Right cardiac atrium (tissue), 5 donors: ENCODE measurements around the gene MEIS2. TPM values are rescaled to one million over a fixed set of nuclear protein-coding genes. Genes with fewer than 3 reads are reported as not detected.
"Not testable (repeated sequence)": the region's sequence is repeated elsewhere in the genome, so short reads cannot be mapped to it uniquely, and the experiment has no call there.

Experiments used
- ATAC-seq, 2 donors: fragments of 200-7000 bp; cut with Tn5 transposase; one replicate each; pipeline versions ENCODE4 v1.8.0 to v1.9.1; 2020; ENCODE audit warnings: moderate library complexity in 2 of 2, mild to moderate bottlenecking in 1 of 2
- DNase-seq, 3 donors: peaks; one replicate each; pipeline ENCODE4 v3.0.0-alpha.2; 2020
- H3K27ac ChIP-seq: one replicate; pipeline ENCODE4 v1.5.1; 2013; ENCODE audit warnings: mild to moderate bottlenecking, low read length, control low read depth, moderate library complexity
- H3K27me3 ChIP-seq: one replicate; pipeline ENCODE4 v1.6.1; 2013; ENCODE audit not compliant: control insufficient read depth, insufficient read depth
- H3K4me1 ChIP-seq: one replicate; pipeline ENCODE4 v1.6.1; 2013; ENCODE audit warnings: low read length; ENCODE audit not compliant: control insufficient read depth, insufficient read depth
- H3K4me3 ChIP-seq: one replicate; pipeline ENCODE4 v1.5.1; 2013; ENCODE audit warnings: low read length, control low read depth
- H3K9me3 ChIP-seq: one replicate; pipeline ENCODE4 v1.6.1; 2013; ENCODE audit warnings: low read length; ENCODE audit not compliant: control insufficient read depth
- WGBS: extraction: QIAGEN DNeasy Blood & Tissue Kit; methylation state at CpG from one replicate; pipeline ENCODE4 v1.1.7; 2013; 5-methylcytosine and 5-hydroxymethylcytosine counted together
- intact Hi-C, 4 donors: fragments of 100-400 bp; cut with DNase I; formaldehyde crosslinking; loops; one replicate each; pipeline versions ENCODE4 v1.11.0 to v1.14.0; 2022 to 2023
- polyA plus RNA-seq: library from polyadenylated mRNA; stranded (reverse); fragments of 200-250 nt; gene quantifications from one replicate; pipeline ENCODE4 v1.2.3, GENCODE V29; 2013
- total RNA-seq, 4 donors: library from RNA; stranded (reverse); fragmentation: NEBNext Ultra II Directional; extraction: Animal tissue kit (Norgen Biotek cat#: 25700); gene quantifications; one replicate each; pipeline ENCODE4 v1.2.1, GENCODE V29; 2021
- donor health status: healthy with polysubstance abuse.
- donor health status: DM: no; HTN: yes; CAD: no.
- donor health status: DM: no; HTN: no; CAD: no.
- donor health status: DM: no; HTN: yes; CAD: no; lungs with severe emphysema.
- donor health status: DM: yes; HTN: yes; CAD: no.

Gene MEIS2
- total and polyA plus RNA-seq, 5 donors: 14.8 to 33.4 (median 29.6) TPM

DNA sequence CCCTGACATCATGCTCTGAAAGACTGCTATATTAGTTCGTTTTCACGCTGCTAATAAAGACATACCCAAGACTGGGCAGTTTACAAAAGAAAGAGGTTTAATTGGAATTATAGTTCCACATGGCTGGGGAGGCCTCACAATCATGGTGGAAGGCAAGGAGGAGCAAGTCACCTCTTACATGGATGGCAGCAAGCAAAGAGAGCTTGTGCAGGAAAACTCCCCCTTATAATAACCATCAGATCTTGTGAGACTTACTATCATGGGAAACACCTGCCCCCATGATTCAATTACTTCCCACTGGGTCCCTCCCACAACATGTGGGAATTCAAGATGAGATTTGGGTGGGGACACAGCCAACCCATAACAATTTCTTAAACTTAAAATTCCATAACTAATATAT is 120.1 kb downstream of the MEIS2 start:
- not testable (repeated sequence) for H3K27me3 ChIP-seq, H3K9me3 ChIP-seq, H3K27ac ChIP-seq, ATAC-seq, DNase-seq, H3K4me1 ChIP-seq, H3K4me3 ChIP-seq
- intact Hi-C loops: loop anchor here in 1 of 4 donors (10.0 kb wide), 1 partner anchor 55 kb away; no protein-coding TSS in a partner anchor
- 97% methylated on average over 2 of the region's 2 CpGs for WGBS

DNA sequence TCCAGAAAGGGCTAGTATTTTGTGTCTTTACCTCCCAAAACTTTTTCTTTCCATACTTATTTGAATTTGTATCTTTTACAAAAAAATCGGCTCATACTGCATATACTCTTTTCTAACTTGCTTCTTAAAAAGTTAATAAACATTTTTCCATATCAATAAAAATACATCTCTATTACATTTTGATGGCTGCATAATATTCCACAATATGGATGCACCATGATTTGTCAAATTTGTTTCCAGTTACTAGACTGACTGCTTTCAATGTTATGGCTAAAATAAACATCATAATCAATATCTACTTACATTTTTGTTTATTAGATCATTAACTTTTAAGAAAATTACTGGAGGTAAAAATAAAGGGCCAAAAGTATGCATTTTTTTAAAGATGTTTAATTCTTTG is 121.7 kb downstream of the MEIS2 start:
- 95% methylated on average over 1 of the region's 1 CpG for whole genome bisulfite sequencing

DNA sequence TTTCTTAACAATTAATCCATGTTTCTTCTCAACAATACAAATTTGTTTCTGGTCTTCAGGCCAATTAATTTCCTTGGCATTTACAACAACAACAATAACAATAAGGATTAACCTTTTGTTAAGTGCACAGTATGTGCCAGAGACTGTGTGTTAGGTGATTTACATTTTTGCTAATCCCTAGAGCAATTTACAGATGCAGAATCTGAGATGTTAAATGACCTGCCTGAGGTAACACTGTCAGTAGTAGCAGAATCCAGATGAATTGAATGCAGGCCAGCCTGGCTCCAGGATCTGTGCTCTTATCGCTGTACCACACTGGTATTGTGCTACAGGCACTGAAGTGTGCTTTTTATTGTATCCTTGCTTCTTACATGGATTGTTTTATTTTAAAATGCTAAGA is 122.2 kb downstream of the MEIS2 start:
- 90% methylated on average over 1 of the region's 1 CpG for WGBS
- no peak overlapping the region for H3K27ac ChIP-seq
- intact Hi-C loops: no loop called here
- DNase-seq (no peak), ATAC-seq (no peak)
- no peaks in the 10 kb centered on the region for H3K9me3 ChIP-seq
- H3K27me3 ChIP-seq: no peaks in the 10 kb centered on the region
- no peak overlapping the region for H3K4me3 ChIP-seq
- H3K4me1 ChIP-seq: no peaks in the 10 kb centered on the region

More for the DNA sequence above, 121.7 kb downstream of the MEIS2 start:
- ATAC-seq (no peak), DNase-seq (no peak)
- intact Hi-C loops: no loop called here
- H3K9me3 ChIP-seq: no peaks in the 10 kb centered on the region
- no peaks in the 10 kb centered on the region for H3K4me1 ChIP-seq
- H3K27me3 ChIP-seq: no peaks in the 10 kb centered on the region
- H3K27ac ChIP-seq: no peak overlapping the region
- no peak overlapping the region for H3K4me3 ChIP-seq

DNA sequence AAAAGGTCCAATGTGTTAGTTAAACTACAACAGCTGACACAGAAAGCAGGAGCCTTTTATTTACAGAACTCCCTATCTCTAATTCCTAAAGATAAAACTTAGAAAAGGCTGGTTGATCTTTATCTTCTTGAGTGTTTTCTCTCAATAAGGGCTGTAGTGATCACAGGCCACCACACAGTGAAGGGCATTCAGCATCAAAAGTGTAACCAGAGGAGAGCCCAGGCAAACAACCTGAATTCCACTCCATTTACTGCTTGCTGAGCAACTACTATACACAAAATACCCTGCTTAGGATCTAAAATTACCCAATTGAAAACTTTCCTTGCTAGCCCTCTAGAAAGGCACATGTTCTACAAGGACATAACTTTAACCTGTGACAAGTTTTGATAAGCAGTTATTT is 122.7 kb downstream of the MEIS2 start:
- no peaks in the 10 kb centered on the region for H3K4me1 ChIP-seq
- H3K9me3 ChIP-seq: no peaks in the 10 kb centered on the region
- H3K27me3 ChIP-seq: no peaks in the 10 kb centered on the region
- intact Hi-C loops: no loop called here
- DNase-seq (no peak), ATAC-seq (no peak)
- H3K27ac ChIP-seq: no peak overlapping the region
- no peak overlapping the region for H3K4me3 ChIP-seq

DNA sequence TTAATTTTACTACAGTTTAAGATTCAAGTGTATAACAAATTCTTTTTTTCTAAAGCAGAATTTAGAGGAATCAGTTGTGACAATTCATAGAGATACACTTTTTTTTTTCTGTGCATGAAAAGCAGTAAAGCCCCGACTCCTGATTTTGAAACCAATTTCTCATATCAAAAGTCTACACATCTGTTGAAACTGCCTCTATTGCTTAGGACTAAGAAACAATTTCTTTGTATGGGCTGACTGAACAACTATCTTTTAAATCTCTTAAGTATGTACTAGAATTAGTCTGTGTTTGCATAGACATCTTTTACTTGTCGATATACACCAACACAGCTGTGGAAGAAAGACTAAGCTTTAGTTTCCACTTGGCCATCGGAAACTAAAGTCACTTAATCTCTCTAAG is 127.6 kb downstream of the MEIS2 start:
- no peaks in the 10 kb centered on the region for H3K9me3 ChIP-seq
- ATAC-seq (no peak), DNase-seq (no peak)
- no peaks in the 10 kb centered on the region for H3K4me1 ChIP-seq
- H3K27ac ChIP-seq: no peak overlapping the region
- 94% methylated on average over 3 of the region's 3 CpGs for WGBS
- H3K27me3 ChIP-seq: no peaks in the 10 kb centered on the region
- intact Hi-C loops: no loop called here
- no peak overlapping the region for H3K4me3 ChIP-seq

DNA sequence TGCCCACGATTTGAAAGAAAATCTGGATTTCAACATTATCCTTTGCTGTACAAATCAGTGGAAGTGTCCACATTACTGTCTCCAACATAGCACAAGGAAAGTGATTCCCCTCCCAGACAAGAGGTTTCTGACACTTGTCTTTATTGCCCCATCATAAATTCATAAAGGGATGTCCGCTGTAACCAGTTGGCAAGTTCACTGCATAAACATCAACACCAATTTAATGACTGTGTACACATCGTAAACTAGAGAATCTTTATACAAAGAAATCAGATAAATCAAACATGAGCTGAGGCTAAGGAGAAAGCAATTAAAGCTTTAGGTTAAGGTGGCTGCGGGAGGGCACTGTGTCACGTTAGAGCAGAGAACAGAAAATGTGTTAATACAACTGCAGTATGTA is 129.8 kb downstream of the MEIS2 start:
- Histone ChIP-seq H3K27me3 (no peaks in the 10 kb centered on the region), H3K9me3 (no peaks in the 10 kb centered on the region), H3K4me3 (no peak overlapping the region), H3K27ac (no peak overlapping the region), H3K4me1 (no peaks in the 10 kb centered on the region)
- intact Hi-C loops: no loop called here
- ATAC-seq (no peak), DNase-seq (no peak)
- WGBS: 89% methylated on average over 5 of the region's 5 CpGs

DNA sequence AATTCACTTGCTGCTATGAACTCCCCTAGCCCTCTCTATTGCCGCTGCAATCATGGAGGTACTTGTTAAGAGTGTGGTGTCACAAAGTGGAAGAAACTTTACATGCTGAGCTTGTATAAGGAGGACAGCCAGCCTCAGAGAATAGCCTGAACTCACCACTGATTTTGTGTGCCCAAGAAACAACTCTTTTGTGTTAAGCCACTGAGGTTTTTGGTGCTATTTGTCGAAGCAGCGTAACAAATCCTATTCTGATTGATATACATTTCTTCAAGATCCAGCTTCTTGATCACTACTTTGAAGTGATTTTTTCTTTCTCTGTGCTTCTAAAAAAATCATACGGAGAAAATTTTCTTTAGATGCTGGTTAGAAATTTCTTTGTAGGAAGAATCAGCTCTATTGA is 132.4 kb downstream of the MEIS2 start:
- Histone ChIP-seq H3K27me3 (no peaks in the 10 kb centered on the region), H3K27ac (no peak overlapping the region), H3K9me3 (no peaks in the 10 kb centered on the region), H3K4me3 (no peak overlapping the region), H3K4me1 (no peaks in the 10 kb centered on the region)
- intact Hi-C loops: no loop called here
- 94% methylated on average over 4 of the region's 4 CpGs for WGBS
- DNase-seq (no peak), ATAC-seq (no peak)

DNA sequence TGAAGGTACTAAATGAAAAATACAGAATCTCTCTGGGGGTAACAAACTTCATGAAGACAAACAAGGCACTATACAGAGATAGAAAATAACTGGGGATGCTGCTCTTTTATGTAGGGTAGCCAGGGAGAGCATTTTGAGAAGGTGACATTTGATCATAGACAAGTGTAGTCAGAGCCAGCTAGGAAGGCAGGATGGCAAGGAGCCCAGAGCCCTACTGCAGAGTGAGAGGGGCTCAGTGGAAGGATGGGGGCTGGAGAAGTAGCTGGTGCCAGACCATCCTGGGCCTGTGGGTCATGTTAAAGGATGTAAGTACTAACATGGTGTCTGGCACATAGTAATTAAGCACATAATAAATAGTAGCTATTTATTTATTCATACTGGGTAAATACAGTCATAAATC is 133.6 kb downstream of the MEIS2 start:
- H3K27ac ChIP-seq: no peak overlapping the region
- no peaks in the 10 kb centered on the region for H3K27me3 ChIP-seq
- H3K4me3 ChIP-seq: no peak overlapping the region
- ATAC-seq (peak; percentile 50 to 66), DNase-seq (peak; percentile 19 to 73 (median 61))
- intact Hi-C loops: no loop called here
- no peaks in the 10 kb centered on the region for H3K4me1 ChIP-seq
- H3K9me3 ChIP-seq: no peaks in the 10 kb centered on the region

DNA sequence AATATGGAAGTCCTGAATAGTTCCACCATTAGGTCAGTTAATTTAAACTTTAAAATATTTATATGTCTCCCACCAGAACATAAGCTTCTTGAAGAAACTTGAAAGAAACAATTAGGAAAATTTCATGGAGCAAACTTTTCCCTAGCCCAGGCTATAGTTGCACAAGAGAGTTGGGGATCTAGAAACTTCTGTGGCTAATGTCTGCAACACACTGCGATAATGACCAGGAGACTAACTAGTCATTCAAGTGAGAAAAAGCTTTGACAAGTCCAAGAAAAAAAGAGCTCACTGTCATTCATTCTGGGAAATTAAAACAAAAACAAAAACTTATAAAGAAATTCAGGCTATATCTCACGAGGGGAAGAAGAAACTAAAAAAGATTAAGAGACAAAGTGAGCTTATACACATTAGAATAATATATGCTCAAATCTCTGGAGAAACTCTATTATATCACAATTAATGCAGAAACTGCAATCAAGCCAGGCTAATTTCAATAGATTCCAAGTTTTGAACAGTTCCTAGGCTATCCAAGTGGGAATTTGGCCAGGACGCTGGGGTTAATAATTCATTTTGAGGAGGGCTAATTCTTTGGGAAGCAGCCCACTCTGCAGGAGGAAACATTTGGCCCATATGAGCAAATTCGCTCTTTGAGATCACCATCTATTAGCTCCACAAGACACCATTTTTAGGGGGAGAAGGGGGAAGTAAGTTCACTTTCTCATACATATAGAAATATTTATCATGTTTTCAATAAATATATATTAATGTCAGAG is 134.6 kb downstream of the MEIS2 start:
- Histone ChIP-seq H3K4me3 (no peak overlapping the region), H3K27me3 (no peaks in the 10 kb centered on the region), H3K9me3 (no peaks in the 10 kb centered on the region), H3K27ac (no peak overlapping the region), H3K4me1 (no peaks in the 10 kb centered on the region)
- WGBS: 64% methylated on average over 4 of the region's 4 CpGs
- ATAC-seq (peak; percentile 22 to 39), DNase-seq (no peak)
- intact Hi-C loops: no loop called here

DNA sequence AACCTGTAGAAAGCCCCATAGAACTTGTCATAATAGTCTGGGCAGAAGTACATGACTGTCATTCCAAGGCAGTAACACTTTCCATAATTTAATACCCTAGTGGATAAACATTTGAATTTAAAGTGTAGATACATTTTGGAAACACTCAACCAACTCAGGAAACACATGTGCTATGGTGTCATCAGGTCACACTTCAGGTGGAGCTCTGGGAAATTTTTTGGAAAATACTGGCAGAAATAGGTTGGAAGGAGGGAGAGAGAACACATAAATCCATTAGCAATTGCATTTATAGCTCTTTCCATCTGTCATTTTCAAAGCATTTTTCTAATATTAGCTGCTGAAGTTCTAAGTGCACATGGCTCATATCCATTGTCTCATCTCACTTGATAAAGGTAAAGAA is 135.7 kb downstream of the MEIS2 start:
- no peak overlapping the region for H3K4me3 ChIP-seq
- no peak for DNase-seq
- no peak overlapping the region for H3K27ac ChIP-seq
- no peaks in the 10 kb centered on the region for H3K27me3 ChIP-seq
- intact Hi-C loops: no loop called here
- H3K9me3 ChIP-seq: no peaks in the 10 kb centered on the region
- no peaks in the 10 kb centered on the region for H3K4me1 ChIP-seq
- no peak for ATAC-seq

DNA sequence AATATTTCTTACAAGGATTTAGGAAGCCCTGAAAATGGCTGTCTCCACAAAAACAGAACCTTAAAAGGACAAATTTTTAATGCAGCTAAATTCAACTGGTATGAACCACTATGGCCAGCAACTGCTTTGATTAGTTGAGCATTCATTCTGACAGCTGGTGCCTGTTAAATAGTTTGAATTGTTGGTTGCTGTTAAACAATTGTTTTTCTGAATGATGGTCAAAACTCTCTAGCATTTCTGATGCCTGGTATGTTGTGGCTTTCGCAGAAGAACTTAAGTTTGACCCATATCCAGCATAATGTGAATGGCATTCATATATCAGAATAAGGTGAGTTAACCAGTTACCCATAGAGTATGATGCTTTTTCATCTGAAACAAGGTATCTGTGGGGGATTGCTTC is 138.4 kb downstream of the MEIS2 start:
- ATAC-seq (no peak), DNase-seq (no peak)
- Histone ChIP-seq H3K27ac (no peak overlapping the region), H3K4me1 (peaks cover 2% of the 10 kb centered on the region), H3K9me3 (no peaks in the 10 kb centered on the region), H3K27me3 (no peaks in the 10 kb centered on the region), H3K4me3 (no peak overlapping the region)
- 95% methylated on average over 1 of the region's 1 CpG for WGBS
- intact Hi-C loops: loop anchor here in 1 of 4 donors (2.0 kb wide), 1 partner anchor 39 kb away; no protein-coding TSS in a partner anchor

DNA sequence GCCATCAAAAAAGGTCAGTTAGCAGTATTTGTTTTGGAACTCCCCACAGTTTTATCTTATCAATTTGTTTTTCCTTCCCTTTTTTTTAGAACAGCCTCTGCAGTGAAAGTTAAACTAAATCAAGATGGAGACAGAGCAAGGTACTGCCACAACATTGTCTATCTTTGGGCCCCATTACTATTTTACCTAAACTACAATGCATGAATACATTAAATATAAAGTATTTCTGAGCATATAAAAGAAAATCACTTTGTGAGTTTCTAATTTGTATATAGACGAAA is 139.5 kb downstream of the MEIS2 start:
- no peaks in the 10 kb centered on the region for H3K27me3 ChIP-seq
- intact Hi-C loops: no loop called here
- no peak for ATAC-seq
- WGBS: 97% methylated on average over 1 of the region's 1 CpG
- H3K9me3 ChIP-seq: no peaks in the 10 kb centered on the region
- H3K4me1 ChIP-seq: peaks cover 2% of the 10 kb centered on the region
- DNase-seq: no peak
- no peak overlapping the region for H3K27ac ChIP-seq
- H3K4me3 ChIP-seq: no peak overlapping the region
